NK-92 (cell line): Measurements from ENCODE around the gene LMAN2L.

Experiments used
- DNase-seq: peaks from one replicate; lab custom pipeline; 2025; ENCODE audit not compliant: unreplicated experiment; lab: John Stamatoyannopoulos, UW

LMAN2L gene, protein sequence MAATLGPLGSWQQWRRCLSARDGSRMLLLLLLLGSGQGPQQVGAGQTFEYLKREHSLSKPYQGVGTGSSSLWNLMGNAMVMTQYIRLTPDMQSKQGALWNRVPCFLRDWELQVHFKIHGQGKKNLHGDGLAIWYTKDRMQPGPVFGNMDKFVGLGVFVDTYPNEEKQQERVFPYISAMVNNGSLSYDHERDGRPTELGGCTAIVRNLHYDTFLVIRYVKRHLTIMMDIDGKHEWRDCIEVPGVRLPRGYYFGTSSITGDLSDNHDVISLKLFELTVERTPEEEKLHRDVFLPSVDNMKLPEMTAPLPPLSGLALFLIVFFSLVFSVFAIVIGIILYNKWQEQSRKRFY

DNA sequence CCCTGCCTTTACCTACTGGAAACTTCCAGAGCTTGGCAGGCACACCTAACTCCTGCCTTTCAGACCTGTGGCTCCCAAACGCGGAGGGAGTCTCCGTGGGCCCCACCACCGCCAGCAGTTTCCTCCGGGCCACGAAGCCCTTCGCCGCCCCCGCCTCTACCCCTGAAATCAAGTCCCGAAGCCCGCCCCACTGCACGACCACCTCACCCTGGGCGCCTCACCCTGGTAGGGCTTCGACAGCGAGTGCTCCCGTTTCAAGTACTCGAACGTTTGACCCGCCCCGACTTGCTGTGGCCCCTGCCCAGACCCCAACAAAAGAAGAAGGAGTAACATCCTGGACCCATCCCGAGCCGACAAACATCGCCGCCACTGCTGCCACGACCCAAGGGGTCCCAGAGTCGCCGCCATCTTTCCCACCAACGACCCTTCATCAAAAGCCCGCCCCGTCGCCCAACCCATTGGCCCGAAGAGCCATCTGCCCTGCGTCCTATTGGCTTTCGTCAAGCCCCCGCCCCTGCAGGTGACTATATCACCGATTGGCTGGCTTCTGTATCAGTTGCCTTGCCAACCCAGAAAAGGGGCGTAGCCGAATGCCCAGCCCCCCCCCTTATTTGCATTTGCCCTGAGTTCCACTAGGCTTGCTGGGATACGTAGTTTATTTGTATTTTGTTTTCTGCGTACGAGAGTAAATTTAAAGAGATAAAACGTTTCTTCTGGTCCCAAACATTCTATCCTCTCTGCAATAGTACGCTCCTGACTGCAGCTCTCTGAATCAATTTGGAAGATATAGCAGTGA lies at the start of gene LMAN2L:
Gene LMAN2L (minus strand): TSS at position 432 of the 796 bp plus-strand sequence. CDS start 24 bp downstream, at position 408.
- DNase-seq, result peak; percentile 86

DNA sequence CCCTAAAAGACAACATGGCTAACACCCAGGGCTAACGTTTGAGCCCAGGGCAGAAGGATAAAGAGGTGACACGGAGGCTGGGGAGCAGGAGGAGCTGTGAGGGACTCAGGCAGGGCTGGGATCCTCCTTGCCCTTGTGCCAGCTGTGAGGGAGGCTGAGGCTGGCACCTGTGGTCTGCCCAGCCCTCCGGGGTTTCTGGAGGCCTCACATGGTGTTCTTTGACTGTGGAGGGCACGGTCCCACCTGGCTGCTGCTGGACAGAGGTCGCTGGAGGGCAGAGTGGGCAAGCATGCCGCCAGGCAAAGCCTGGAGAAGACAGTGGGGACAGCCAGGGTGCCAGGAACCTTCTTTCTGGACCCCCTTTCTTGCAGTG lies 49.4 kb upstream of the LMAN2L start:
- DNase-seq, result no peak

DNA sequence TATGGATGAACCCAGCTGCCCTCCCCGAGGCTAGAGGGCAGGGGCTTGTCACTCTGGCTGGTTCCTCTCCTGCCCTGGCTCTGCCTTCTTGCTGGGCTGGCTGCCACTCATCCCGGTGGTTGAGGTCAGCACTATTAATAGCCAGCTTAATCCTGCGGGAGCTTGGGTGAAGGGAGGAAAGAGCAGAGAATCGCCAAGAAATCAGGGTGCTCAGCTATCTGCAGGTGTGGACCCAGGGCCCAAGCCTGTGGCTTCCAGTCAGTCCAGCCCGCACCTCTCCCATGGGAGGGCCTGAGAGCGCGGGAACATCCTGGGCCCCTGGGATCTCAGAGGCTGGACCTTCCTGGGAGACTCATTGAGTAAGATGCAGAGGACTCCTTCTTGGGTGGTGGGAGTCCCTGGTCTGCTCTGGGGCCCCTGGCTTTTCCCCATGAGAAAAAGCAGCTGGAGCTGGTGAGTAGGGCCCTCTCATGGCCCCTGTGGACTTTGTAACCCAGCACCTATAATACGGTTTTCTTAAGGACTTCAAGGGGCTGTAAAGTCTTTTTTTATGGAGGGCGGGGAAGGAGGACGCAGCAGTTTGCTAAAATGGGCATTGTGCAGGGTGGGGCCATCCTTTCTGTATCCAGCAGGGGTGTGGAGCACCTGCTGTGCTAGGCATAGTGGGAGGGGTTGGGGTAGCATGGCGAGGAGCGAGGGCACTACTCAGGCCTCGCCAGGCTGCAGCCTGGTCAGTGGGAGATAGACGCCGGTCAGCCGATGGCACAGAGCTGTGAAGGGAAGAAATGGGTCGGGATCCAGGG lies 48.8 kb upstream of the LMAN2L start:
- DNase-seq, result no peak

DNA sequence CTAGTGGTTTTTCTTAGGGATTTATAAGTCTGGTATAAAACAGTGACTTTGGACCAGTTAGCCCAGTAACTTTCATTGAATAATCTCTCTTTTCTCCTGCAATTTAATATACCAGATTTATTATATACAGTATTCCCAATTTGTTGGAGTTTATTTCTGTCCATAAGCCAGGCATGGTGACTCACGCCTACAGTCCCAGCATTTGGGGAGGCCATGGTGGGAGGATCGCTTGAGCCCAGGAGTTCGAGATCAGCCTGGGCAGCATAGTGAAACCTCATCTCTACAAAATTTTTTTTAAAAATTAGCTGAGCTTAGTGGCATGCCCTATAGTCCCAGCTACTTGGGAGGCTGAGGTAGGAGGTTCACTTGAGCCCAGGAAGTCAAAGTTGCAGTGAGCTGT lies 47.5 kb upstream of the LMAN2L start:
- DNase-seq, result no peak

DNA sequence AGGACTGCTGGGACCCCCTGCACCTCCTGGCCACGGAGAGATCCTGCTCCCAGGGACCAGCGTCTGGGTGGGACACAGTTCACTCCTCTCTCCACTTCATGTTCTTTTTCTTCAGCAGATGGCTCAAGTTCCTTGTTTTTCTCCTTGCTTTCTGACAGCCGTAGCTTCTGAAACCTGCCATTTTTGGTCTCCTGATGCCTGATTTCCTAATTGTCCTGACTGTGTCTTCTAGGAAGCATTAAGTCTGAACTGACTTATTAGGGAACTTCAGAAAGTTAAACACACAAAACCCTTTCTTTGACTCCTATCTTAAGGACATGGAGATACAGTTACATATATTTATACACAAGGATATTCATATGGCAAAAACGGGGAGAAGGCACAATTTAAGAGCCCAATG lies 43.5 kb upstream of the LMAN2L start:
- no peak for DNase-seq

DNA sequence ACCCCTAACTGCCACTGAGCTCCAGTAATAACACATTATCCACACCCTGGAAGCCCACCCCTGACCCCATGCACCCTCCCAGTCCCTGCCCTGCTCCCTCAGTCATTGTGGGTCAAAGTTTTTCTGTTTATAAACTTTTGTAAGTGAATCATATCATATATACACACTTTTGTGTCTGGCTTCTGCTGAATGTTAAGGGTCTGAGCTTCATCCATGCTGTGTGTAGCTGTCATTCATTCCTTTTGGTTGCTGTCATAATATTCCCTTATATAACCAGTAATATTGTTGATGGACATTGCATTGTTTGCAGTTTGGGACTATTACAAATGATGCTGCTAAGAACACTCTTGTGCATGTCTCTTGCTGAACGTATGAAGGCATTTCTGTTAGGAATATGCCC lies 35.3 kb upstream of the LMAN2L start:
- DNase-seq, result no peak

DNA sequence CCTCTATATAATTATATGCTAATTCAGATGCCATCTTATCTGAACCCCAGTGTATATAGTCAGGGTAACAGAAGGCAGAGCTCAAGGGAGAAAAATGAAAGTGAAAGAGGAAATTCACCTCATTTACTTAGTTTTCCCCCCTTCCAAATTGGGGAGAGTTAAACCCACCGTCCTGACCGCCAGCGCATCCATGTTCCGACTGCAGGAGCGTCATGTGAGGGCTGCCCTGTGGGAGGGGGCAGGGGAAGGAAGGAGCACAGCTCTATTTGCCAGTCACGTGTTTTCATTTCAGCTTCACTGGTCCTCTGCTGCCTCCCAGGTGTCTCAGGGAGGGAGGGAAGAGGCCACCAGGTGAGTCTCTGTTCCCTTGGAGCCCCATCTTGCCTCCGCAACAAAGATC lies 34.1 kb upstream of the LMAN2L start:
- DNase-seq, result no peak

DNA sequence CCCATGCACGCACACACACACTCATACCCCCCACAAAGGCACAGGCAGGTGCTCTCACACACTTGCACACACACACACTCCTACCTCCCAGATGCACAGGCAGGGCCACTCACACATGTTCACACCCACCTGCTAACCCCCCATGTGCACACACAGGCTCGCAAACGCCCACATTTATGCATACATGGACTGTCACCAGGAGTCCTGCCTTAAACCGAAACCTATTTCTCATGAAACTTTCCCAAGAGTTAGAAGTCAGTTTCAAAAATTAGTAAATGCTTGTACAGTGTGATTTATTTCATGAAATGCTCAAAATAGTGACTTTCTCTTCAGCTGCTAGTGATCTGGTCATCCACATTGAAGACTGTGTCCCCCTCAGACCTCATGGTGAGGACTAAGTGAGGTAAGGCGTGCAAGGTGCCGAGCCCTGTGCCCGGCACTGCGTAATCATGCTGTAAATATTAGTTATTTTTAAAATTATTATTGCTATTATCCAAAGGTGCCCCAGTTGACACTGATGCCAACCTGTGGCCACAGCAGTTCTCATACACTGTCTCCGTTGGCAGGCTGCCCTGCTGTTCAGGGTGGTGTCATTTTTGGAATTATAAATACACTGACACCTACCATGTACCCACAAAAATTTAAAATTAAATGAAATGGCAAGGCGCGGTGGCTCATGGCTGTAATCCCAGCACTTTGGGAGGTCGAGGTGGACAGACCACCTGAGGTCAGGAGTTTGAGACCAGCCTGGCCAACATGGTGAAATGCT lies 33.2 kb upstream of the LMAN2L start:
- DNase-seq, result no peak

DNA sequence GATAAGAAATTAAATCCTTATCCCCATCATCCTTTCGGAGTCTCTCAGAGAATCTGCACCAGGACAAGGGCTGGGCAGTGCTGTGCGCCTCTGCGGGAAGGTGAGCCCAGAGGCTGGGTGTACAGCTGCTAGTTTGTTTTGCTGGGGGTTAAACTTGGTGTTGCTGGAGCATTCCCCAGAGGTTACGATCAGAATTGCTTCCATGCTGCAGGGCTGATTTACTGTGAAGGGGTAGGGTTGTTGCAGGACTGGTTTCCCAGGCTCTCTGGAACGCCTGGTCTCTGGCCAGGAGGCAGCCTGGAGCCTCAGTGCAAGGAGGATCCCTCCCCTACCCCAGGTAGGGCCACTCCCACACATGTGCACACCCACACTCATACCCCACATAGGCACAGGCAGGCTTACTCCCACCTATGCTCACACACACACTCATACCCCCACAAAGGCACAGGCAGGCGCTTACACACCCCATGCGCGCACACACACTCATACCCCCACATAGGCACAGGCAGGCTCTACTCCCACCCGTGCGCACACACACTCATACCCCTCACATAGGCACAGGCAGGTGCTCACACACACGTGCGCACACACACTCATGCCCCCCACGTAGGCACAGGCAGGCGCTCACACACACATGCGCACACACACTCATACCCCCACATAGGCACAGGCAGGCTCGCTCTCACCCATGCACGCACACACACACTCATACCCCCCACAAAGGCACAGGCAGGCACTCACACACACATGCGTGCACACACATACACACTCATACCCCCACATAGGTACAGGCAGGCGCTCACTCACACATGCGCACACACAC lies 32.1 kb upstream of the LMAN2L start:
- no peak for DNase-seq

DNA sequence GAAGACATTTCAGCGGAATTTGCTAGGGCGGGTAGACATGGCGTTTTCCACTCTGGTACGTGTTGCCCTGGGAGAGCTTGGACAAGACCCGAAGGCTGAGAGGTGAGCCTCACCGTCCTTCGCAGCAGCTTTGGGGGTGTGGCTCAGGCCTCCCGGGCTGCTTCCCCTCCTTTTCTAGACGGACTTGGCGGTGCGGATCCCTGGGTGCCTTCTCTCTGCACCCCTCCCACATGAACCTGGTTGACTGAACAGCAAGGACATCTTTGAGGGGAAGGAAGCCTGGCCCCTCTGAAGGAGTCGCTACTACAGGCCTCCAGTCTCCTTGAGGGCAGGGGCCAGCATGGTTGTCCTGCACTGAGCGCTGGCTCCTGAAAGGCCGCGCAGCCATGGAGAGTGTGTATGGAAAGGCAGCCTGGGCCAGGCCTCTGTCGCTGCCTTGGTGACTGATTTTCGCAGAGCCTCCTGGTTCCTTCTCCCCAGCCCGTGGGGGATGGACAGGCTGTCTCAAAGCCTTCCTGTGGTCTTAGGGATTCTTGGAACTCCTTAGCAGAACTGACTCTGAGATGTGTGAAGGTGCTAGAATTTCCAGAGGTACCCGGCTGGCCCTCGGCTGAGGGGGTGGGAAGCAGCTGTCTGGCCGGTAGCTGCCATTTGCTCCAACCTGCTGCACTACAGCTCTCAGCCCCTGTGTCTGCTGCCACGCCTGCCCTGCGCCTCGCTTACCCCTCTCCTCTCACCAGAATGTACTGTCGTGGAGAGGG lies 30.8 kb upstream of the LMAN2L start:
- no peak for DNase-seq

DNA sequence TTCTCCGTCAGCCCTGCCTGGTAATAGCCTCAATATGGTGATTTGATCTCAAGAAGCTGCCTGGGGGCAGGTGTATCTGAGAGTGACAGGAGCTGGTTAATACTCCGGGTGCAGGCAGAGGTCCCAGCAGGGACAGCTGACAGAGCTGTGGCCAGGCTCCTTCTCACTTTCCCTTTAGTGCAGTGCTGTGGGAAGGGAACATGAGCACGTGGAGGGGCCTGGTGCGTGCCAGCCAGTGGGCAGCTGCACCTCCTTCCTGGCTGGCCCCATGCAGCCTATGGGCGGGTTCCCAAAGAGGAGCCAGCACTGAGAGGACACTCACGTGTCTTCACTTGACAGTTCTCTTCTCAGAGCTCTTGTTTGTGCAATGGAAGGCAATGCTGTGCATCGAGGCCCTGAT lies 29.9 kb upstream of the LMAN2L start:
- DNase-seq, result no peak

DNA sequence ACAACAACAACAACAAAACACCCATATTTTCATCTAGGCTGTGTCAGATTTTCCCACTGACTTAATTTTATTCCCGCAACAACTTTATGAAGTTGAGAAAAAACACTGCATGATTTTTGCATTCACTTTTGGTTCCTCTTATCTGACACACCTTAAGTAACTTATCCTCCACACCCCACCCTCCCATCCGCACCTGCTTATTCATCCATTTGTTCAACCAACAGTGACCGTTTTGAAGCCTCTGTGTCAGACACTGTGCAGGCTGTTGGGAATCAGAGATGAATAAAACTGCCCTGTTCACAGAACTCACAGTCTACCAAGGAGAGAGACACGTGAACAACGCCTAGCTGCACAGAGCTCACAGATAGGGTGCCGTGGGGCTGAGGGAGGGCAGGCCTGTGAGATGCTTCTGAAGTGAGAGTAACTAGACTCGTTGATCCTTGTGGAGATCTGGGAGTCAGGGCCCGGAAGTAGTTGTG lies 28.3 kb upstream of the LMAN2L start:
- DNase-seq, result no peak

DNA sequence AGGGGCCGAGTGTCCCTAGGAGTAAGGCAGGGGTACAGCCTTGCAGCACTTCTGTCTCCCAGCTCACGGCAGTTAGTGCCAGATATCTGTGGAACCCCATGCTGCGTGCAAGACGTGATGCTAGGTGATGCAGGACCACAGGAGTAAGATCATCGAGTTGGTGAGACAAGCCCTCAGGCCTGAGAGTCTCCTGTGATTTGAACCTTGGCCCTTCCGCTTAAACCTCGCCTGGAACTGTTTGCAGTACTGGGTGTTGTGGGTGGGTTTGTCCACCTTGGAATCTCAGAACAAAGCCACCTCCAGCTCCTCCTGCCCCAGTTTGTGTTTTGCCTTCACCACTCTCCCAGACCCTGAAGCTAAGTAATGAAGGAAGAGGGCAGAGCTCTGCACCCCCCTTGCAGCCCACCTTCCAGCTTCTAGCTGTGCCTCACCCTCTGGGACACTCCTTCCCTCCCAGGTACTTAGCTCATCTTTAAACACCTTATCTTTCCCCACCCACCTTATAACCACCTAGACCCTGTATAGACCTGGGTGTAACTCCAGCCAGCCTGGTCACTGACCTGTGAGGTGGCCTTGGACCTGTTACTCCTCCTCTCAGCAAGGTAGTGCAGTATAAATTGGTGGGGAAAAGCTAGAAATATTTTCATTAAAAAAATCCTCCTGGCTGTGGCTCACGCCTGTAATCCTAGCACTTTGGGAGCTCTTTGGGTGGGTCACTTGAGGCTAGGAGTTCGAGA lies 27.4 kb upstream of the LMAN2L start:
- DNase-seq, result no peak

DNA sequence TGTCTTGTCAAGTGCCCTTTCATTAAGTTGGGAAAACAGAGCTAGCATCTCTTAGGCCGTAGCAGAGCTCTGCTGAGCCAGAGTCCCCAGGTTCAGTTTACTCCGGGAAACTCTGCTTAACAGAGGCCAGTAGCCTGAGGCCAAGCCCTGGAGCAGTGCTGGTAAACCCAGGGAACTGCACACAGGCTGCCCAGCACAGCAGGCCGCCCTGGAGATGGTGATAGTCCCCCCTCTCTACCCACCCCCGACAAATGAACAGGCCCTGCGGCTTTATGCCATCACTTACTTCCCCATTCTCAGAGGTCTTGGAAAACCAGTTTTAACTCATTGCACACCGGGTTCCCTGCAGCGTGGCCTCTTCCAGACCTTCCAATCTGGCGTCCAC lies 24.4 kb upstream of the LMAN2L start:
- no peak for DNase-seq

DNA sequence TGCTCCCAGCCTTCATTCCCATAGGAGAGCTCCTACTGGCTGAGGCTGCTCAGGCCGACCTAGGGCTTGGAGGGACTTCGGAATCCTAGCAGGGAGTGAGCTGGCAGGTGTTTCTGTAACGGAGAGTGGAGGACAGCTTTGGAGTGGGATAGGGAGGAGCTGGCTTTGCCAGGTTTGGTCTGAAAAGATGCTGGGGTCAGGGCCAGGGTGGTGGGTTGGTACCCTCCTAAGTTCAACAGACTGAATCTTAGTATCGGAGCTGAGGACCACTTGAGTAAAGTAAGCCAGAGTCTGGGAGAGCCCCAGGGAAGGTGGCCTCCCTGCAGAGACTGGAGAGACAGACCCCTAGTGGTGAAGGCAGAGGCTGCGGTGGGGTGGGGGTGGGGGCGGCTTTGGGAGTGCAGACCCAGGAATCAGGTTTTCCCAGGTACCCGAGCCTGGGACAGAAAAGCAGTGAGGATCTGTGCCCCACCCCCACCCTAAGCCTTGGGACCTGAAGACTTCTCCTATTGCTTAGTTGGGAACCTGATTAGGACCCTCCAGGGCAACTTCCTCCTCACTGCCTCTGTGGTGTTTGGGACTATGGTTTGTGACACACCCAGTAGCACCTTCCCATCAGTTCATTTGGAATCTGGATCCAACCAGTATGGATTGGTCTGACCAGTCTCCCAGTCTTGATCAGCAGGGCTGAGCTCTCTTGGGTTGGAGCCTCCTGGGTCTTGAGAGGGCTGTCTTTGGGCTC lies 23.8 kb upstream of the LMAN2L start:
- no peak for DNase-seq

DNA sequence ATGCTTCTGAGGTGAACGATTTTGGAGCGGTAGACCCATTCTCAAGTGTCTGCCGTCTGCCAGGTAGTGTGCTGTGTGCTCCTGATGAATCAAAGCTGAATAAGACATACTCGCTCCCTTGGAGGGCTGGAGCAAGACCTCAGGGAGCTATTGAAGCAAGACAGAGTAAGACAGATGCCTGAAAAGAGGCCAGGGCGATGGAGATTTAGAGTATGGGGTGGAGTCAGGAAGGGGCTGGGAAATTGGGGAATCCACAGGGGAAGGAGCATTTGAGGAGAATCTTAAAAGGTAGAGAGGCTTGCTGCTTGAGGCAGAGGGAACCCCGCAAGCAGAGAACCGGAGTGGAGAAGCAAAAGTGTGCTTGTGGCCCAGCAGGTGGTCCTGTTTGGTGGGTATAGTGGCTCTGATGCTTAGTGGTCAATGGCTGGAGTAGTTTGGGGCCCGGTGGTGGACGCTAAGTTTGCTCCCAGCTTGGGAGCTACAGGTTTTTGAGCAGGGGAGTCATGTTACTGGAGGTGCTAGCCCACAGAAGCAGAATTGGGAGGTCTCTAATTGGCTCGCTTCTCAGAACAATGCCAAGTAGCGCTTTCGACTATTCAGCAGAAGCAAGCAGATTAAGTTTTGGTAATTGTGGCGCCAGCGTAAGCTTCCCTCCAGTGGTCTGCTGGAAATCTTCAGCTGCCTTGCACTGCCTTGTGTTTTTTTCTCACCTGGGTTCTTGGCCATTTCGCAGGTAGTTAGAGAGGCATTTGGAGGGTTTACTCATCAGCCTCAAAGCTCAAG lies 22.9 kb upstream of the LMAN2L start:
- no peak for DNase-seq
